Measurements from ENCODE around the gene PSD4.

The PSD4 gene

GRCh38 chr2:113171334-113172075, 2.3 kb upstream of the PSD4 start:
- Histone ChIP-seq H3K4me1 (ENCODE audit: control insufficient read depth, insufficient read depth, low read length, poor library complexity, severe bottlenecking) (peaks cover 8% of the 10 kb centered on the region), H3K27ac (ENCODE audit: low read depth, low read length, severe bottlenecking) (no peak overlapping the region), H3K4me3 (ENCODE audit: extremely low read depth, insufficient read depth, low read length, poor library complexity, severe bottlenecking) (no peak overlapping the region), H3K36me3 (ENCODE audit: control insufficient read depth, insufficient read depth, low read length) (no peaks in the 10 kb centered on the region), H3K9me3 (ENCODE audit: control insufficient read depth, low read length) (no peaks in the 10 kb centered on the region)
- WGBS, 2 experiments (ENCODE audit: insufficient coverage in 2 of 2) = 93 to 94% methylated on average over 7 to 8 of the region's 8 CpGs

GRCh38 chr2:113172721-113173541, 840 bp upstream of the PSD4 start:
- whole genome bisulfite sequencing, 2 experiments (ENCODE audit: insufficient coverage in 2 of 2) = 94 to 98% methylated on average over 11 to 15 of the region's 16 CpGs
- H3K27ac ChIP-seq (ENCODE audit: low read depth, low read length, severe bottlenecking) = no peak overlapping the region
- H3K36me3 ChIP-seq (ENCODE audit: control insufficient read depth, insufficient read depth, low read length) = no peaks in the 10 kb centered on the region
- H3K4me1 ChIP-seq (ENCODE audit: control insufficient read depth, insufficient read depth, low read length, poor library complexity, severe bottlenecking) = peaks cover 8% of the 10 kb centered on the region
- H3K9me3 ChIP-seq (ENCODE audit: control insufficient read depth, low read length) = no peaks in the 10 kb centered on the region
- H3K4me3 ChIP-seq (ENCODE audit: extremely low read depth, insufficient read depth, low read length, poor library complexity, severe bottlenecking) = no peak overlapping the region

- WGBS, 2 experiments (ENCODE audit: insufficient coverage in 2 of 2) = 88 to 91% methylated on average over 1 to 3 of the region's 3 CpGs
- Histone ChIP-seq H3K4me1 (ENCODE audit: control insufficient read depth, insufficient read depth, low read length, poor library complexity, severe bottlenecking) (peaks cover 8% of the 10 kb centered on the region), H3K9me3 (ENCODE audit: control insufficient read depth, low read length) (no peaks in the 10 kb centered on the region), H3K27ac (ENCODE audit: low read depth, low read length, severe bottlenecking) (no peak overlapping the region), H3K36me3 (ENCODE audit: control insufficient read depth, insufficient read depth, low read length) (no peaks in the 10 kb centered on the region), H3K4me3 (ENCODE audit: extremely low read depth, insufficient read depth, low read length, poor library complexity, severe bottlenecking) (no peak overlapping the region)
These were observed 592 bp downstream of the PSD4 start for GRCh38 chr2:113174376-113174750.

- H3K36me3 ChIP-seq (ENCODE audit: control insufficient read depth, insufficient read depth, low read length) = no peaks in the 10 kb centered on the region
- H3K27ac ChIP-seq (ENCODE audit: low read depth, low read length, severe bottlenecking) = no peak overlapping the region
- WGBS, 2 experiments (ENCODE audit: insufficient coverage in 2 of 2) = 51 to 80% methylated on average over 3 to 4 of the region's 8 CpGs
- no peaks in the 10 kb centered on the region for H3K9me3 ChIP-seq (ENCODE audit: control insufficient read depth, low read length)
- H3K4me1 ChIP-seq (ENCODE audit: control insufficient read depth, insufficient read depth, low read length, poor library complexity, severe bottlenecking) = peaks cover 13% of the 10 kb centered on the region
- H3K4me3 ChIP-seq (ENCODE audit: extremely low read depth, insufficient read depth, low read length, poor library complexity, severe bottlenecking) = no peak overlapping the region
These were observed 1.4 kb downstream of the PSD4 start for GRCh38 chr2:113175042-113175628.

GRCh38 chr2:113175736-113176695, 2.2 kb downstream of the PSD4 start:
- 83 to 93% methylated on average over 8 to 9 of the region's 11 CpGs for WGBS, 2 experiments (ENCODE audit: insufficient coverage in 2 of 2)
- H3K9me3 ChIP-seq (ENCODE audit: control insufficient read depth, low read length) = no peaks in the 10 kb centered on the region

GRCh38 chr2:113176696-113177355, 3.1 kb downstream of the PSD4 start:
- WGBS, 2 experiments (ENCODE audit: insufficient coverage in 2 of 2) = 85 to 98% methylated on average over 3 to 4 of the region's 7 CpGs
- H3K27ac ChIP-seq (ENCODE audit: low read depth, low read length, severe bottlenecking) = no peak overlapping the region
- no peaks in the 10 kb centered on the region for H3K9me3 ChIP-seq (ENCODE audit: control insufficient read depth, low read length)
- H3K4me3 ChIP-seq (ENCODE audit: extremely low read depth, insufficient read depth, low read length, poor library complexity, severe bottlenecking) = no peak overlapping the region
- no peaks in the 10 kb centered on the region for H3K36me3 ChIP-seq (ENCODE audit: control insufficient read depth, insufficient read depth, low read length)
- peaks cover 22% of the 10 kb centered on the region for H3K4me1 ChIP-seq (ENCODE audit: control insufficient read depth, insufficient read depth, low read length, poor library complexity, severe bottlenecking)

More at GRCh38 chr2:113175736-113176695, 2.2 kb downstream of the PSD4 start:
- Histone ChIP-seq H3K36me3 (ENCODE audit: control insufficient read depth, insufficient read depth, low read length) (no peaks in the 10 kb centered on the region), H3K4me1 (ENCODE audit: control insufficient read depth, insufficient read depth, low read length, poor library complexity, severe bottlenecking) (peaks cover 17% of the 10 kb centered on the region), H3K4me3 (ENCODE audit: extremely low read depth, insufficient read depth, low read length, poor library complexity, severe bottlenecking) (no peak overlapping the region), H3K27ac (ENCODE audit: low read depth, low read length, severe bottlenecking) (no peak overlapping the region)

GRCh38 chr2:113178069-113178746, 4.4 kb downstream of the PSD4 start:
- H3K4me1 ChIP-seq (ENCODE audit: control insufficient read depth, insufficient read depth, low read length, poor library complexity, severe bottlenecking) = peaks cover 22% of the 10 kb centered on the region
- H3K27ac ChIP-seq (ENCODE audit: low read depth, low read length, severe bottlenecking) = no peak overlapping the region
- H3K9me3 ChIP-seq (ENCODE audit: control insufficient read depth, low read length) = no peaks in the 10 kb centered on the region
- H3K4me3 ChIP-seq (ENCODE audit: extremely low read depth, insufficient read depth, low read length, poor library complexity, severe bottlenecking) = no peak overlapping the region
- no peaks in the 10 kb centered on the region for H3K36me3 ChIP-seq (ENCODE audit: control insufficient read depth, insufficient read depth, low read length)
- 92 to 94% methylated on average over 6 to 8 of the region's 11 CpGs for WGBS, 2 experiments (ENCODE audit: insufficient coverage in 2 of 2)

- Histone ChIP-seq H3K36me3 (ENCODE audit: control insufficient read depth, insufficient read depth, low read length) (no peaks in the 10 kb centered on the region), H3K9me3 (ENCODE audit: control insufficient read depth, low read length) (no peaks in the 10 kb centered on the region), H3K4me3 (ENCODE audit: extremely low read depth, insufficient read depth, low read length, poor library complexity, severe bottlenecking) (no peak overlapping the region), H3K4me1 (ENCODE audit: control insufficient read depth, insufficient read depth, low read length, poor library complexity, severe bottlenecking) (peaks cover 22% of the 10 kb centered on the region), H3K27ac (ENCODE audit: low read depth, low read length, severe bottlenecking) (no peak overlapping the region)
- WGBS, 2 experiments (ENCODE audit: insufficient coverage in 2 of 2) = 93 to 100% methylated on average over 1 to 4 of the region's 4 CpGs
These were observed 5.1 kb downstream of the PSD4 start for GRCh38 chr2:113178891-113179290.

- H3K36me3 ChIP-seq (ENCODE audit: control insufficient read depth, insufficient read depth, low read length) = no peaks in the 10 kb centered on the region
- H3K27ac ChIP-seq (ENCODE audit: low read depth, low read length, severe bottlenecking) = no peak overlapping the region
- H3K4me3 ChIP-seq (ENCODE audit: extremely low read depth, insufficient read depth, low read length, poor library complexity, severe bottlenecking) = no peak overlapping the region
- H3K9me3 ChIP-seq (ENCODE audit: control insufficient read depth, low read length) = no peaks in the 10 kb centered on the region
- WGBS, 2 experiments (ENCODE audit: insufficient coverage in 2 of 2) = 91 to 97% methylated on average over 7 to 8 of the region's 8 CpGs
- H3K4me1 ChIP-seq (ENCODE audit: control insufficient read depth, insufficient read depth, low read length, poor library complexity, severe bottlenecking) = peaks cover 22% of the 10 kb centered on the region
These were observed 5.8 kb downstream of the PSD4 start for GRCh38 chr2:113179446-113180045.

Measured in mesodermal cell (in vitro differentiated cells).